Measurements from ENCODE around the gene ZMYM1.

ZMYM1 gene

GRCh38 chr1:35036621-35037020 is 42.6 kb upstream of the ZMYM1 start:
- H3K36me3 ChIP-seq (ENCODE audit: insufficient read depth, low read length), result no peaks in the 10 kb centered on the region

GRCh38 chr1:35037206-35037605 is 42.0 kb upstream of the ZMYM1 start:
- H2AFZ ChIP-seq (ENCODE audit: low read length), result no peak overlapping the region
- no peaks in the 10 kb centered on the region for H3K4me1 ChIP-seq (ENCODE audit: insufficient read depth, low read length, severe bottlenecking)
- H3K4me2 ChIP-seq (ENCODE audit: low read length), result no peak overlapping the region
- no peak overlapping the region for H3K9ac ChIP-seq (ENCODE audit: low read length)
- H3K4me3 ChIP-seq (ENCODE audit: low read depth, low read length, poor library complexity, severe bottlenecking), result no peak overlapping the region
- no peak overlapping the region for H3K27ac ChIP-seq (ENCODE audit: low read depth, low read length, poor library complexity, severe bottlenecking)
- no peaks in the 10 kb centered on the region for H3K36me3 ChIP-seq (ENCODE audit: insufficient read depth, low read length)
- H4K20me1 ChIP-seq (ENCODE audit: insufficient read depth, low read length), result no peaks in the 10 kb centered on the region
- no peaks in the 10 kb centered on the region for H3K79me2 ChIP-seq (ENCODE audit: insufficient read depth, low read length)
- no peaks in the 10 kb centered on the region for H3F3A ChIP-seq (ENCODE audit: insufficient read depth, low read length)
- TF ChIP-seq, protein P1, sequence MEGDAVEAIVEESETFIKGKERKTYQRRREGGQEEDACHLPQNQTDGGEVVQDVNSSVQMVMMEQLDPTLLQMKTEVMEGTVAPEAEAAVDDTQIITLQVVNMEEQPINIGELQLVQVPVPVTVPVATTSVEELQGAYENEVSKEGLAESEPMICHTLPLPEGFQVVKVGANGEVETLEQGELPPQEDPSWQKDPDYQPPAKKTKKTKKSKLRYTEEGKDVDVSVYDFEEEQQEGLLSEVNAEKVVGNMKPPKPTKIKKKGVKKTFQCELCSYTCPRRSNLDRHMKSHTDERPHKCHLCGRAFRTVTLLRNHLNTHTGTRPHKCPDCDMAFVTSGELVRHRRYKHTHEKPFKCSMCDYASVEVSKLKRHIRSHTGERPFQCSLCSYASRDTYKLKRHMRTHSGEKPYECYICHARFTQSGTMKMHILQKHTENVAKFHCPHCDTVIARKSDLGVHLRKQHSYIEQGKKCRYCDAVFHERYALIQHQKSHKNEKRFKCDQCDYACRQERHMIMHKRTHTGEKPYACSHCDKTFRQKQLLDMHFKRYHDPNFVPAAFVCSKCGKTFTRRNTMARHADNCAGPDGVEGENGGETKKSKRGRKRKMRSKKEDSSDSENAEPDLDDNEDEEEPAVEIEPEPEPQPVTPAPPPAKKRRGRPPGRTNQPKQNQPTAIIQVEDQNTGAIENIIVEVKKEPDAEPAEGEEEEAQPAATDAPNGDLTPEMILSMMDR (IDR thresholded peaks at IDR 0.05; ENCODE audit: low read length), result no peak
- TF ChIP-seq EZH2 (IDR thresholded peaks at IDR 0.05; ENCODE audit: borderline replicate concordance, low read length), result no peak
- H3K9me3 ChIP-seq (ENCODE audit: low read length), result peaks cover 10% of the 10 kb centered on the region; the same call in 1 of the 2 replicates
- no peaks in the 10 kb centered on the region for H3K9me2 ChIP-seq (ENCODE audit: low read depth, low read length)
- no peaks in the 10 kb centered on the region for H3K27me3 ChIP-seq (ENCODE audit: insufficient read depth, low read length)

More at GRCh38 chr1:35036621-35037020, 42.6 kb upstream of the ZMYM1 start:
- Histone ChIP-seq H4K20me1 (ENCODE audit: insufficient read depth, low read length) (no peaks in the 10 kb centered on the region), H3K9me3 (ENCODE audit: low read length) (peaks cover 10% of the 10 kb centered on the region; the same call in 1 of the 2 replicates), H3K27me3 (ENCODE audit: insufficient read depth, low read length) (no peaks in the 10 kb centered on the region), H3K79me2 (ENCODE audit: insufficient read depth, low read length) (no peaks in the 10 kb centered on the region), H2AFZ (ENCODE audit: low read length) (no peak overlapping the region), H3F3A (ENCODE audit: insufficient read depth, low read length) (no peaks in the 10 kb centered on the region), H3K9ac (ENCODE audit: low read length) (no peak overlapping the region), H3K4me2 (ENCODE audit: low read length) (no peak overlapping the region), H3K4me3 (ENCODE audit: low read depth, low read length, poor library complexity, severe bottlenecking) (no peak overlapping the region), H3K27ac (ENCODE audit: low read depth, low read length, poor library complexity, severe bottlenecking) (no peak overlapping the region), H3K4me1 (ENCODE audit: insufficient read depth, low read length, severe bottlenecking) (no peaks in the 10 kb centered on the region), H3K9me2 (ENCODE audit: low read depth, low read length) (no peaks in the 10 kb centered on the region)
- TF ChIP-seq, protein P1 (IDR thresholded peaks at IDR 0.05; ENCODE audit: low read length), result no peak
- no peak for TF ChIP-seq EZH2 (IDR thresholded peaks at IDR 0.05; ENCODE audit: borderline replicate concordance, low read length)

GRCh38 chr1:35038723-35039122 is 40.5 kb upstream of the ZMYM1 start:
- Histone ChIP-seq H2AFZ (ENCODE audit: low read length) (no peak overlapping the region), H3K9me3 (ENCODE audit: low read length) (peaks cover under 1% of the 10 kb centered on the region; the same call in 1 of the 2 replicates), H3K4me1 (ENCODE audit: insufficient read depth, low read length, severe bottlenecking) (no peaks in the 10 kb centered on the region), H3F3A (ENCODE audit: insufficient read depth, low read length) (no peaks in the 10 kb centered on the region), H4K20me1 (ENCODE audit: insufficient read depth, low read length) (no peaks in the 10 kb centered on the region), H3K9ac (ENCODE audit: low read length) (no peak overlapping the region), H3K9me2 (ENCODE audit: low read depth, low read length) (no peaks in the 10 kb centered on the region), H3K4me2 (ENCODE audit: low read length) (no peak overlapping the region), H3K4me3 (ENCODE audit: low read depth, low read length, poor library complexity, severe bottlenecking) (no peak overlapping the region), H3K36me3 (ENCODE audit: insufficient read depth, low read length) (no peaks in the 10 kb centered on the region), H3K27ac (ENCODE audit: low read depth, low read length, poor library complexity, severe bottlenecking) (no peak overlapping the region), H3K27me3 (ENCODE audit: insufficient read depth, low read length) (no peaks in the 10 kb centered on the region), H3K79me2 (ENCODE audit: insufficient read depth, low read length) (no peaks in the 10 kb centered on the region)
- TF ChIP-seq, protein P1 (IDR thresholded peaks at IDR 0.05; ENCODE audit: low read length), result no peak
- TF ChIP-seq EZH2 (IDR thresholded peaks at IDR 0.05; ENCODE audit: borderline replicate concordance, low read length), result no peak
